Sigmoid colon (tissue), 7 donors: ENCODE measurements around the gene IL22RA2. TPM values are rescaled to one million over a fixed set of nuclear protein-coding genes. Genes with fewer than 3 reads are reported as not detected.

Source experiments
- DNase-seq: peaks from one replicate; pipeline ENCODE4 v3.0.0-alpha.2; 2019
- H3K27ac ChIP-seq, 4 donors: fragments of 200-600 bp; sonication (generic); one replicate each; pipeline ENCODE4 v1.5.1; 2016 to 2019; ENCODE audit warnings: mild to moderate bottlenecking in 1 of 4
- H3K27me3 ChIP-seq, 3 donors: fragments of 200-600 bp; sonication (generic); one replicate each; pipeline ENCODE4 v1.5.1; 2019; ENCODE audit warnings: mild to moderate bottlenecking in 1 of 3
- H3K36me3 ChIP-seq, 4 donors: fragments of 200-600 bp; sonication (generic); one replicate each; pipeline ENCODE4 v1.5.1; 2016 to 2019
- H3K4me1 ChIP-seq, 4 donors: fragments of 200-600 bp; sonication (generic); one replicate each; pipeline ENCODE4 v1.5.1; 2017 to 2019
- H3K4me3 ChIP-seq, 4 donors: fragments of 200-600 bp; sonication (generic); one replicate each; pipeline ENCODE4 v1.5.1; 2017 to 2019; ENCODE audit warnings: mild to moderate bottlenecking in 2 of 4, moderate library complexity in 1 of 4
- H3K9me3 ChIP-seq, 4 donors: fragments of 200-600 bp in 3 of 4; sonication (generic) in 3 of 4; one replicate each; pipeline versions ENCODE4 v1.5.1 to v1.6.1; 2013 to 2019
- CTCF ChIP-seq, 4 experiments: fragments of 450-650 bp in 3 of 4; fragments of 200-600 bp in 1 of 4; IDR thresholded peaks; one replicate each; pipeline ENCODE4 v1.5.1; 2016 to 2019; ENCODE audit warnings: antibody characterized with exemption in 4 of 4, mild to moderate bottlenecking in 3 of 4, moderate library complexity in 2 of 4
- EP300 ChIP-seq, 4 donors: sonication (generic); formaldehyde crosslinking; IDR thresholded peaks; one replicate each; pipeline ENCODE4 v1.6.1; 2017; ENCODE audit warnings: antibody characterized with exemption in 4 of 4
- POLR2A ChIP-seq, 2 donors: fragments of 450-650 bp; IDR thresholded peaks; one replicate each; pipeline ENCODE4 v1.6.1; 2016; ENCODE audit warnings: antibody characterized with exemption in 2 of 2, mild to moderate bottlenecking in 2 of 2, moderate library complexity in 2 of 2
- POLR2AphosphoS5 ChIP-seq, 4 donors: sonication (generic); formaldehyde crosslinking; IDR thresholded peaks; one replicate each; pipeline ENCODE4 v1.6.1; 2017; ENCODE audit warnings: antibody characterized with exemption in 4 of 4
- WGBS, 2 donors: extraction: QIAGEN DNeasy Blood & Tissue Kit; methylation state at CpG; one replicate each; pipeline ENCODE4 v1.1.7; 2013; 5-methylcytosine and 5-hydroxymethylcytosine counted together
- intact Hi-C: fragments of 100-400 bp; cut with DNase I; formaldehyde crosslinking; loops from one replicate; pipeline ENCODE4 v1.15.1; 2023
- polyA plus RNA-seq, 3 donors: library from polyadenylated mRNA; stranded (reverse); fragments of 200-250 nt; gene quantifications; one replicate each; pipeline ENCODE4 v1.2.3, GENCODE V29; 2013
- total RNA-seq, 4 donors: library from RNA; depleted of rRNA; stranded (reverse); fragments of >200 nt; gene quantifications; one replicate each; pipeline ENCODE4 v1.1.0, GENCODE V29; 2016
- donor health status: healthy with polysubstance abuse.
- donor health status: Bipolar disorder and iron deficiency.
- donor health status: healthy.

The IL22RA2 gene
- total and polyA plus RNA-seq, 7 donors = 0.35 TPM; not detected in 6

- no peaks in the 10 kb centered on the region for H3K36me3 ChIP-seq
- TF ChIP-seq POLR2AphosphoS5 (IDR thresholded peaks at IDR 0.05) = no peak
- TF ChIP-seq CTCF (IDR thresholded peaks at IDR 0.05) = no peak
- no peak for TF ChIP-seq POLR2A (IDR thresholded peaks at IDR 0.05)
- TF ChIP-seq EP300 (IDR thresholded peaks at IDR 0.05) = no peak
- H3K27me3 ChIP-seq = no peaks in the 10 kb centered on the region
- H3K9me3 ChIP-seq = peaks cover 0 to 5% (median 2%) of the 10 kb centered on the region in 4 donors
- H3K4me3 ChIP-seq = no peak overlapping the region
- no peak overlapping the region for H3K27ac ChIP-seq
- DNase-seq = no peak
- intact Hi-C loops = no loop called here
- H3K4me1 ChIP-seq = no peaks in the 10 kb centered on the region
- 89% methylated on average over 1 of the region's 1 CpG for WGBS, 2 donors
Measured at GRCh38 chr6:137134483-137134882, 39.0 kb downstream of the IL22RA2 start.

- DNase-seq = no peak
- peaks cover 0 to 5% (median 2%) of the 10 kb centered on the region in 4 donors for H3K9me3 ChIP-seq
- no peaks in the 10 kb centered on the region for H3K27me3 ChIP-seq
- no peak overlapping the region for H3K4me3 ChIP-seq
- TF ChIP-seq CTCF (IDR thresholded peaks at IDR 0.05) (no peak), EP300 (IDR thresholded peaks at IDR 0.05) (no peak), POLR2A (IDR thresholded peaks at IDR 0.05) (no peak), POLR2AphosphoS5 (IDR thresholded peaks at IDR 0.05) (no peak)
- 89 to 95% methylated on average over 3 of the region's 3 CpGs for WGBS, 2 donors
- no peaks in the 10 kb centered on the region for H3K4me1 ChIP-seq
- no peaks in the 10 kb centered on the region for H3K36me3 ChIP-seq
- intact Hi-C loops = no loop called here
- no peak overlapping the region for H3K27ac ChIP-seq
Measured at GRCh38 chr6:137133122-137133521, 40.3 kb downstream of the IL22RA2 start.

GRCh38 chr6:137126875-137127485, 46.5 kb downstream of the IL22RA2 start:
- no peaks in the 10 kb centered on the region for H3K36me3 ChIP-seq

GRCh38 chr6:137123078-137123477, 50.4 kb downstream of the IL22RA2 start:
- DNase-seq = no peak
- Histone ChIP-seq H3K4me1 (no peaks in the 10 kb centered on the region), H3K9me3 (peaks cover 0 to 11% (median under 1%) of the 10 kb centered on the region in 4 donors), H3K27ac (no peak overlapping the region), H3K36me3 (no peaks in the 10 kb centered on the region), H3K4me3 (no peak overlapping the region), H3K27me3 (no peaks in the 10 kb centered on the region)
- TF ChIP-seq EP300 (IDR thresholded peaks at IDR 0.05) = no peak
- TF ChIP-seq CTCF (IDR thresholded peaks at IDR 0.05) = no peak
- TF ChIP-seq POLR2AphosphoS5 (IDR thresholded peaks at IDR 0.05) = no peak
- TF ChIP-seq POLR2A (IDR thresholded peaks at IDR 0.05) = no peak
- 91 to 97% methylated on average over 2 of the region's 2 CpGs for WGBS, 2 donors
- intact Hi-C loops = no loop called here

More at GRCh38 chr6:137126875-137127485, 46.5 kb downstream of the IL22RA2 start:
- DNase-seq = no peak
- H3K4me1 ChIP-seq = no peaks in the 10 kb centered on the region
- no peak overlapping the region for H3K27ac ChIP-seq
- no peak overlapping the region for H3K4me3 ChIP-seq
- no peaks in the 10 kb centered on the region for H3K27me3 ChIP-seq
- WGBS, 2 donors = 70 to 87% methylated on average over 2 of the region's 2 CpGs
- intact Hi-C loops = no loop called here
- TF ChIP-seq CTCF (IDR thresholded peaks at IDR 0.05) = no peak
- no peak for TF ChIP-seq POLR2AphosphoS5 (IDR thresholded peaks at IDR 0.05)
- no peak for TF ChIP-seq EP300 (IDR thresholded peaks at IDR 0.05)
- no peak for TF ChIP-seq POLR2A (IDR thresholded peaks at IDR 0.05)
- H3K9me3 ChIP-seq = no peaks in the 10 kb centered on the region

- TF ChIP-seq POLR2AphosphoS5 (IDR thresholded peaks at IDR 0.05) = no peak
- no peak for TF ChIP-seq POLR2A (IDR thresholded peaks at IDR 0.05)
- no peak for TF ChIP-seq CTCF (IDR thresholded peaks at IDR 0.05)
- TF ChIP-seq EP300 (IDR thresholded peaks at IDR 0.05) = no peak
- Histone ChIP-seq H3K4me3 (no peak overlapping the region), H3K4me1 (no peaks in the 10 kb centered on the region), H3K36me3 (no peaks in the 10 kb centered on the region), H3K27ac (no peak overlapping the region), H3K27me3 (no peaks in the 10 kb centered on the region), H3K9me3 (peaks cover 0 to 11% (median under 1%) of the 10 kb centered on the region in 4 donors)
- intact Hi-C loops = no loop called here
- DNase-seq = no peak
- WGBS, 2 donors = 69 to 84% methylated on average over 4 of the region's 4 CpGs
Measured at GRCh38 chr6:137122612-137123011, 50.8 kb downstream of the IL22RA2 start.
